Brain pericyte (primary cell): ENCODE results near the gene CDC14C.

Source experiments
- DNase-seq: peaks from one replicate; pipeline ENCODE4 v3.0.0-alpha.2; 2012; ENCODE audit warnings: low read depth, low spot score

The CDC14C gene

GRCh38 chr7:48976253-48976652 is 51.9 kb downstream of the CDC14C start:
- no peak for DNase-seq

- DNase-seq = no peak
These were observed 52.5 kb downstream of the CDC14C start for GRCh38 chr7:48976850-48977249.
